Astrocyte (in vitro differentiated cells and primary cell): ENCODE measurements around the gene DGKB.

Source experiments
- CTCF ChIP-seq: IDR thresholded peaks from 2 replicates; pipeline ENCODE4 v1.5.1; 2011; ENCODE audit warnings: low read depth, mild to moderate bottlenecking, inconsistent platforms, low read length, moderate library complexity; ENCODE audit not compliant: insufficient read depth
- EZH2 ChIP-seq: IDR thresholded peaks from 2 replicates; pipeline ENCODE4 v1.6.1; 2012; ENCODE audit warnings: mild to moderate bottlenecking, low read length, inconsistent platforms; ENCODE audit not compliant: insufficient read depth

- TF ChIP-seq CTCF (no peak), EZH2 (no peak)
Measured at GRCh38 chr7:14585232-14585631, 317.3 kb downstream of the DGKB start.
